Stimulated activated CD8-positive, alpha-beta memory T cell treated with anti-CD3 and anti-CD28 coated beads, Interleukin-7, amount 100 ng/mL, for 48 hours (primary cell): ENCODE results near the gene ABHD12.
"Not testable (repeated sequence)": the region's sequence is repeated elsewhere in the genome, so short reads cannot be mapped to it uniquely, and the experiment has no call there.

Experiments
- DNase-seq, 2 donors: peaks; one replicate each; pipeline ENCODE4 v3.0.0-alpha.2; 2020; ENCODE audit warnings: low read depth in 1 of 2; ENCODE audit errors: extremely low read depth in 1 of 2

ABHD12 gene

GRCh38 chr20:25278636-25279361, 111.8 kb downstream of the ABHD12 start:
- DNase-seq = no peak

- no peak for DNase-seq
These were observed 112.6 kb downstream of the ABHD12 start for GRCh38 chr20:25277941-25278521.

- no peak for DNase-seq
These were observed 113.4 kb downstream of the ABHD12 start for GRCh38 chr20:25277051-25277801.

- DNase-seq = no peak
These were observed 114.0 kb downstream of the ABHD12 start for GRCh38 chr20:25276533-25277050.

- no peak for DNase-seq
These were observed 114.7 kb downstream of the ABHD12 start for GRCh38 chr20:25275813-25276532.

DNA sequence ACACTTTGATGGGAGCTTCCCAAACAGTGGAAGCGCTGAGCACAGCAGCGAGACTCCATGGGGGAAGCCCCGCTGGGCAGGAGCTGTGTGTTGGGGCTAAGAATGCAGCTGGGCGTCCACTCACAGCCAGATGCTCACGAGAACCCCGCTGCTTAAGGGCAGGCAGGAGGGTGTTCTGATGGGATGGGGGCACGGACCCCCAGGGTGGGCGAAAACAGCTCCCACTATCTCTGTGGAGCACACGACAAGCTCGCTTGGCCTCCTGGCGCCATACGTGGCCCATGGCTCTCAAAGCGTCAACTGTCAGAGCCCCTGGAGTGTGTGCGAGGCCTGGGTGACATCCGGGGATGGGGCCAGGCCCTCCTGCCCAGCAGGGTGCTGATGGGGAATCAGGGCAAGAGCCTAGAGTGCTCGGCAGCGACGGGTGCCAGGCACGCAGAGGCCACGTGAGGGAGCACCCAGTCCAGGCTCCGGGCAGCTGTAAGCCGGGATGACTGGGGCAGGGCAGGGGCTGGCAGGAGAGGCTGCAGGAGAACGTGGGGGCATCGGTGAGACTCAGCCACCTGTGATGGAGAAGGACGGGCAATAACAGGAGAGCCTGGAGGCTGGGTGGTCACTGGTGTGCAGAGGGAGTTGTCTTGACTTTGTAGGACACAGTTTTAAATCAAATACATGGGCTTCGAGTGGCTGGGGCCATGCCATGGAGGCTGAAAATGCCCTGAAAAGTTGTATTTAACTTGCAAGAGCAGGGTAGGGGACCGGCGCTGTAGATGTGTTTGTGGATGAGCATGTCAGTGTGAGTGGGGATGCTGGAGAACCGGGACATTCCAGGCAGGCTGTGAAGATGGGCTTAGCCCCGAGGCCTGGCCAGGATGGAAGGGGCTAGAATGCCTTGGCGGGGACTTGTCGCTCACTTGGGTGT, 115.5 kb downstream of the ABHD12 start:
- DNase-seq = no peak

- no peak for DNase-seq
These were observed 116.2 kb downstream of the ABHD12 start for GRCh38 chr20:25274481-25274880.

- no peak for DNase-seq
These were observed 116.9 kb downstream of the ABHD12 start for GRCh38 chr20:25273541-25274358.

- no peak for DNase-seq
These were observed 117.6 kb downstream of the ABHD12 start for GRCh38 chr20:25273046-25273445.

DNA sequence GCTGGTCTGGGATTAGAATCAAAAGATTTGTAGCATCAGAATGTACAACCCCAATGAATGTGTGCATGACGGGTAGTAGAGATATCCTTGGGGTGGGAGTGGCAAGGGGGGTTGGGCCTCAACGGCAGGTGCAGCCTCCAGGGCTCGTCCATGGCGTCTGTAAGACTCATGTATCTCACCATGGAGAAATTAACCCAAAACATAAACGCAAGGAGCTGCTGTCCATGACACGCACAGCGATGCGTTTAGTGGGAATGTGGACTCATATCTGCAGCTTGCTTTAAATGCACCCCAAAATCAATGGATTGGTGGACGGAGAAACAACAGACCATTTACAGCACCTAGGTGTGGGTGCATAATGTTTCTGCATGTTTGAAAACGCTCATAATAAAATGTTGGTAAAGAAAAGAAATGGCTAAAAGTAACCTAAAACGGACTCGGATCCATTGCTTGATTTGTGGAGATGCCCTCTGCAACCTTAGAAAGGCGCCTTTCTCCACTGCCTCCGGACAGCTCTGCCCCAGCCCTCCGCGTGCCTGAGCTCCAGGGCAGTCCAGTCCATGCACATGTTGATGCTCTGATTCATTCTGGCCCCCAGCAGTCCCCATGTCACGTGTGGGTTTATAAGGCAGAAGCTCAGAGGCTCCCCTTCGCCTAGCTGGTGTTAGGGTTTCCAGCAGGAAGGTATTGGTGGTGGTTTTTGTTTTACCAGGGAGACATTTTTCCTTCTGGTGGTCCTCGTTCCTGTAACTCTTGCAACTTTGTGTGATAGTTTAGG, 118.2 kb downstream of the ABHD12 start:
- DNase-seq = no peak

DNA sequence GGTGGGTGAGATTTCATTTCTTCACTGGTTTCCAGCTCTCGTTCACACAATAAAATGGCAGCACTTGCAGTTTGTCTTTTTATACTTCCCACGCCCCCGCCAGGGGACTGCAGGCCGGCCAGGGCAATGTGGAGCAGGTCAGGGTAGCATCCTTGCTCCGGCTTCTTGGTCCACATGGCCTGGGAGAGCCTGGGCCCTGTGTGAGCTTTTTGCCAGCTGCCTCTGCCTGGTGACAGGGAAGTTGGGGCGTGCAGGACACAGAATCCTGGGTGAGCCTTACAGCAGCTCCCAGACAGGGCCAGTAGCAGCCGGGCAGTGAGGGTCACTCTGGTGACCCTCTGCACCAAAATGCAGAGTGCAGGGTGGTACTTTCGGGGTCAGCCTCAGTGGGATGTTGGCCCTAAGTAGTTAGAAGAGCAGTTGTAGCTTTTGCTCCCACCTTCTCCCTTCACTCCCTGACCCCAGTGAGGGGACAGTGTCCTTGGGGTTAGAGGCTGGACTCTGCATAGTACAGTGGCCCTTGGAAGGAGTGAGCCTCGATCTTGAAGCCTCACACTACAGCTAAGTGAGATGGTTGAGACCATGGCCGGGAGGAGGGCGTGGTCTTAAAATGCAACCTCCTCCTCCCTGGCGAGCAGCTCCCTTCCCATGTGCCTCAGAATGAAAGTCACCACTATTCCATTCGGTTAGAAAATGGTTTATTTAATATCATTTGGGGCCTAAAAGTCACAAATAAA, 119.0 kb downstream of the ABHD12 start:
- DNase-seq = no peak

DNA sequence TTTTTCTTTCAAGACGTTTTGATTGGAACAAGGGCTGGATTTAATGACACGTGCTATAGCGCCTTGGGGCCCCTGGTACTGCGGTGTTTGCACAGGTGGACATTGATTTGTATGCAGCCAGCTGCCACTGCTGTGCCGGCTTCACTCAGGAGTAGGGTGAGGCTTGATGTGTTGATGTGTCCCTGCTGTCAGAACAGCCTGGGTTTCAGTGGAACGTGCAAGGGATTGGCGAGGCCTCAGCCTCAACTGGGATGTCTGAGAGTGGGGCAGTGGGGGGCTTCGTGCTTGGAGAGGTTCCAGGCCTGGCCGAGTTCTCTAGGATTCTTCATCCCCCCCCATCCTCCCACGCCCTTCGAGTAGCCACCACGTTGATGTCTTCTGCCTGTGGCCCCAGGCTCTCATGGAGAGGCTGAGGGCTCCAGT, 119.8 kb downstream of the ABHD12 start:
- DNase-seq = no peak

DNA sequence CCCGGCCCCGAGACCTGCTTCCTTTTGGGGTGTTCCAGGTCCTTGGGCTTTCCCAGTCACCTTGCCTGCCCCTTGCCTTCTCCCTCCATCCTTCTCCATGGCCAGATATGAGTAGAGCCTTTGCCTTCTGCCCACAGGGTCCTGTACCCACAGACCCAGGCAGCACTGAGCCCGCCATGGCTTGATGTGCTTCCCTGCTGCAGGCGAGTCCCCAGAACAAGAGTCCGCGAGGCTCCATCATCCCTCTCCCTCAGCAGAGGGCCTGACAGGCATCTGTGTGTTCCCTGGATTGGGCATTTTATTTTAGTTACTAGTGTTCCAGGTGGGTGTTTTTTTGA, 120.8 kb downstream of the ABHD12 start:
- no peak for DNase-seq

DNA sequence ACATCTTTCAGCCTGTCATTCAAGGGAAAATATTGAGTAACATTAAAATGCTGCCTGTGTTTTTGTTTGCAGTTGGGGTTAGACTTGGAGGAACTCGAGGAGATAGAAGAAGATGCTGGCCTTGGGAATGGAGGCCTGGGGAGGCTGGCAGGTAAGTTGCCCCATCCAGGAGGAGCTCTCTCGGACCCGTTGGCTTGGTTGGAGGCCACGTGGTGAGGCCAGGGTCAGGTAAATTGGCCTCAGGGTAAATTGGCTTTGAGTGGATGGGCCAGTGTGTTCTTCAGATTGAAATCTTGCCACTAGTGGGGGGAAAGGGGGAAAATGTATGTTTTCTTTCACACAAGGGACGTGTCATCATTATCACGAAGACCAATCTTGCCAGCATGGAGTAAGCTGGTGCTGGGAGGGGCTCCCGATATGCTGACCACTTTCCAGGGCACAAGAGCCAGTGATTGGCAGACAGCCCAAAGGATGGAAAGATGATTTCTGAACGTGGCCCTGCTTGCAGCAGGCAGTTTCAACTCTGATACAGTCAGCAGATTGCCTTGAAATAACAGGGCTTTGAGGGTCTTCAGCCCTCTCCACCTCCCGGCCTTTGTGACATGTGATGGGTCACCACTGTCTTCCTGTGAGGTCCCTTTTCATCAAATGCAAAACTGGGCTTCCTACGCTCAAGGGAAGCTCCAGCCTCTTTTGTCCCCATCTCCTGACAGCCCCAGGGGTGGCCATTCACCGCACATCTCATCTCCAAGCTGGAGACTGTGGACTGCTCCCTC, 121.4 kb downstream of the ABHD12 start:
- no peak for DNase-seq

GRCh38 chr20:25260770-25261437, 129.7 kb downstream of the ABHD12 start:
- not testable (repeated sequence) for DNase-seq

DNA sequence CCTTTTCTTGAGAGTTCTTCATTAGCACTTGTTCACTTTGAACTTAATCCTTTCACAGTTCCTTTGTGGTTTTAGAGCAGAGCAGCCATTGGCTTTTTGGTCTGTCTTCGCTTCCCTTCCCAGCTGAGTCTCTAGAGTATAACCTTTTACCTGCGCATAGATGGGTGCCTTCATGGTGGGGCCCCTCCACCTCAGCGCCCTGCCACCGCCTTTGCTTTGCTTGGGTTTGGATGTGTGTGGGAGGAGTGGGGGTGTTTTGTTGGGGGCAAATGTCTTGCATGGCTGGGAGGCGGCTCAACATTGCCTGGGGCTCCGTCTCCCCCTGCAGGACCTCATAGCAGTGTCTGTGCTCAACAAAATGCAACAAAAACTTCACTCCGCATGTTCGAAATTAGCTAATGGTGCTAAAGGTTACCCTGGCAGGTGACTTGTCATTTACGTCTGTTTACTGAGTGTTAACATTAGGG, 130.8 kb downstream of the ABHD12 start:
- no peak for DNase-seq
